Testis (tissue), 3 donors: ENCODE measurements around the gene C1orf94. TPM values are rescaled to one million over a fixed set of nuclear protein-coding genes. Genes with fewer than 3 reads are reported as not detected.

Experiments used
- DNase-seq: peaks from one replicate; pipeline ENCODE4 v3.0.0-alpha.2; 2019
- H3K27ac ChIP-seq, 2 donors: fragments of 200-600 bp; sonication (generic); one replicate each; pipeline ENCODE4 v1.5.1; 2019
- H3K27me3 ChIP-seq: fragments of 200-600 bp; sonication (generic); one replicate; pipeline ENCODE4 v1.5.1; 2019
- H3K36me3 ChIP-seq: fragments of 200-600 bp; sonication (generic); one replicate; pipeline ENCODE4 v1.5.1; 2017; ENCODE audit warnings: low read depth; ENCODE audit errors: missing control alignments
- H3K4me1 ChIP-seq: fragments of 200-600 bp; sonication (generic); one replicate; pipeline ENCODE4 v1.5.1; 2019
- H3K4me3 ChIP-seq, 2 donors: fragments of 200-600 bp; sonication (generic); one replicate each; pipeline ENCODE4 v1.5.1; 2017 to 2019
- H3K9me3 ChIP-seq: fragments of 200-600 bp; sonication (generic); one replicate; pipeline ENCODE4 v1.5.1; 2017
- CTCF ChIP-seq, 3 experiments: fragments of 450-650 bp in 2 of 3; fragments of 200-600 bp in 1 of 3; sonication (generic) in 1 of 3; IDR thresholded peaks; one replicate each; pipeline ENCODE4 v1.5.1; 2016 to 2019; ENCODE audit warnings: antibody characterized with exemption in 3 of 3, mild to moderate bottlenecking in 2 of 3, moderate library complexity in 1 of 3
- POLR2A ChIP-seq: fragments of 450-650 bp; IDR thresholded peaks from one replicate; pipeline ENCODE4 v1.6.1; 2017; ENCODE audit warnings: antibody characterized with exemption, mild to moderate bottlenecking, moderate library complexity
- WGBS, 2 donors: methylation state at CpG; one replicate each; pipeline ENCODE4 v1.1.5; 2018; 5-methylcytosine and 5-hydroxymethylcytosine counted together
- intact Hi-C: fragments of 100-400 bp; cut with DNase I; formaldehyde crosslinking; loops from one replicate; pipeline ENCODE4 v1.15.1; 2023; ENCODE audit warnings: low total_unique reads
- polyA plus RNA-seq: library from polyadenylated mRNA; stranded (reverse); fragments of 350-450 nt; fragmentation: Illumina TruSeq; extraction: RNeasy Lipid Tissue Mini Kit (QIAGEN cat#74804); gene quantifications from one replicate; pipeline ENCODE4 v1.2.3, GENCODE V29; 2014; ENCODE audit warnings: low read depth, low replicate concordance; ENCODE audit not compliant: insufficient read depth
- total RNA-seq, 2 donors: library from RNA; depleted of rRNA; stranded (reverse); fragments of >200 nt; gene quantifications; one replicate each; pipeline ENCODE4 v1.2.3, GENCODE V29; 2016

Gene C1orf94
- total and polyA plus RNA-seq, 3 donors from 2014 or later, result 16.5 to 68.8 (median 17.9) TPM

- no peaks in the 10 kb centered on the region for H3K36me3 ChIP-seq
- H3K4me1 ChIP-seq, result no peaks in the 10 kb centered on the region
- intact Hi-C loops, result no loop called here
- no peak for DNase-seq
- TF ChIP-seq POLR2A, result no peak
- TF ChIP-seq CTCF (IDR thresholded peaks at IDR 0.05), result no peak
- H3K27me3 ChIP-seq, result no peaks in the 10 kb centered on the region
- no peak overlapping the region for H3K4me3 ChIP-seq
- 88 to 89% methylated on average over 4 of the region's 4 CpGs for WGBS, 2 donors
- H3K27ac ChIP-seq, result no peak overlapping the region
- no peaks in the 10 kb centered on the region for H3K9me3 ChIP-seq
Observed at GRCh38 chr1:34212673-34213072, 36.0 kb downstream of the C1orf94 start.

- no peak overlapping the region for H3K4me3 ChIP-seq
Observed at GRCh38 chr1:34213956-34214355, 37.2 kb downstream of the C1orf94 start.

GRCh38 chr1:34231441-34231840 is 54.7 kb downstream of the C1orf94 start:
- no peaks in the 10 kb centered on the region for H3K27me3 ChIP-seq
- 73 to 96% methylated on average over 1 of the region's 1 CpG for WGBS, 2 donors
- intact Hi-C loops, result no loop called here
- TF ChIP-seq CTCF (IDR thresholded peaks at IDR 0.05), result no peak
- no peak for TF ChIP-seq POLR2A
- no peaks in the 10 kb centered on the region for H3K36me3 ChIP-seq
- H3K4me3 ChIP-seq, result no peak overlapping the region
- H3K4me1 ChIP-seq, result peaks cover 5% of the 10 kb centered on the region
- no peak for DNase-seq
- no peak overlapping the region for H3K27ac ChIP-seq
- no peaks in the 10 kb centered on the region for H3K9me3 ChIP-seq

More at GRCh38 chr1:34213956-34214355, 37.2 kb downstream of the C1orf94 start:
- DNase-seq, result no peak
- WGBS, 2 donors, result 50 to 54% methylated on average over 3 of the region's 3 CpGs
- H3K27ac ChIP-seq, result no peak overlapping the region
- no peaks in the 10 kb centered on the region for H3K36me3 ChIP-seq
- H3K9me3 ChIP-seq, result no peaks in the 10 kb centered on the region
- TF ChIP-seq POLR2A (no peak), CTCF (IDR thresholded peaks at IDR 0.05) (no peak)
- intact Hi-C loops, result no loop called here
- H3K27me3 ChIP-seq, result no peaks in the 10 kb centered on the region
- H3K4me1 ChIP-seq, result no peaks in the 10 kb centered on the region

GRCh38 chr1:34235594-34235993 is 58.9 kb downstream of the C1orf94 start:
- intact Hi-C loops, result no loop called here
- DNase-seq, result peak; percentile 43
- 73 to 76% methylated on average over 2 of the region's 2 CpGs for WGBS, 2 donors
- H3K9me3 ChIP-seq, result no peaks in the 10 kb centered on the region
- no peaks in the 10 kb centered on the region for H3K36me3 ChIP-seq
- no peak for TF ChIP-seq CTCF (IDR thresholded peaks at IDR 0.05)
- no peak for TF ChIP-seq POLR2A
- peaks cover 5% of the 10 kb centered on the region for H3K4me1 ChIP-seq
- H3K27ac ChIP-seq, result no peak overlapping the region
- no peaks in the 10 kb centered on the region for H3K27me3 ChIP-seq
- no peak overlapping the region for H3K4me3 ChIP-seq

- Histone ChIP-seq H3K4me3 (no peak overlapping the region), H3K27me3 (no peaks in the 10 kb centered on the region), H3K4me1 (peaks cover 5% of the 10 kb centered on the region), H3K9me3 (no peaks in the 10 kb centered on the region), H3K36me3 (no peaks in the 10 kb centered on the region), H3K27ac (no peak overlapping the region)
- intact Hi-C loops, result no loop called here
- DNase-seq, result peak; percentile 58
- TF ChIP-seq CTCF (IDR thresholded peaks at IDR 0.05), result no peak
- TF ChIP-seq POLR2A, result no peak
- WGBS, 2 donors, result 42 to 45% methylated on average over 5 to 6 of the region's 6 CpGs
Observed at GRCh38 chr1:34236089-34236488, 59.4 kb downstream of the C1orf94 start.
